GM18519 (cell line): ENCODE measurements around the gene AVEN.
"Not testable (repeated sequence)": the region's sequence is repeated elsewhere in the genome, so short reads cannot be mapped to it uniquely, and the experiment has no call there.

Source experiments
- ATAC-seq: cut with Tn5 transposase; IDR thresholded peaks from one replicate; pipeline ENCODE4 v1.9.1; 2021; ENCODE audit warnings: mild to moderate bottlenecking, moderate library complexity; ENCODE audit not compliant: unreplicated experiment, low FRiP score

AVEN gene

DNA sequence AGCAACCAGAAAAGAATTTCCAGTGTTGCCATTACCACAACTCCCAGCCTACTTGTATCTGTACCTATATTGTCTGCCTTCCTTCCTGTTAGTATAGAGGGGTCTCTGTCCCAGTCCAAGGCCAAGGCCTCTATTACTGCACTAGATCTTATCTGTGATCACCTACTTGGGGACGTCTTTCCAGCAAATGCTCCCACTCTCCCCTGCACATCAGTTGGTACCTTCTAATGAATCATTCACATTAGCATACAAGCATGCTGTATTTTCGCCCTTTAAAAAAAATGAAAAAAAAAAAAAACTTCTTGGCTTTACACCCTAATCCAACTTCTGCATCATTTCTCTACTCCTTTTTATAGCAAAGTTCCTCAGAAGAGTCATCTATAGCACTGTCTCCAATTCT lies 4.8 kb upstream of the AVEN start:
- no peak for ATAC-seq

DNA sequence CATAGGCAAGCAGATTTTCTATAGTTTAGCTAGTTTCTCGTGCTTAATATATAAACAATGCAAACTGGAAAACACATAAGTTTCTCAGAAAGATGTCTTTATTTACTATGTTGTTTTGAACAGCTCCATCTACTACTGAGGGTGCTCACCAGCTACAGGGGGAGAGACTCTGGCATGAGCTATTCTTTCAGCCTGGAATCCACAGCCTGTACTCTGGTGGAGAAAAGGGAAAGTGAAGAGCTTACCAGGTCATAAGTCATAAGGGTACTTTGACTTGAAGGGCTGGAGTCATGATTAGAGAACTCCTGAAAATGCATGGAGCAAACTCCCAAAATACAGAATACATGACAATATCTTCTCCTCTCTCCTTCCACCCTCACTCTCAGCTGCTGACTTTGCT lies 4.4 kb upstream of the AVEN start:
- ATAC-seq = no peak

DNA sequence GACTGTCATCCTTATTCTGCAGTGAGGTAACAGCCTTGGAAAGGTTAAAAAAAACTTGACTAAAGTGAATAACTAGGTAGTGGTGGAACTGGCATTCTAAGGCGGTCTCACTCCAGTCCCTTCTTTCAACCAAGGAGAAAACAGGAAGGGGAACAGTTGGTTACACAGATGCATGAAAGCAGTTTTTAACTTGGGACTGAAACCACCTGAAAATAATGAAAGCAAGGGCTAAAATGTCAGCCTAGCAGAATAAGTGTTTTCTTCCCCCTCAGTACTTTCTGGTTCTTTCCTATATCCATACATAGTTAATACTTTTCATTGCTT lies 748 bp upstream of the AVEN start:
- ATAC-seq = no peak

DNA sequence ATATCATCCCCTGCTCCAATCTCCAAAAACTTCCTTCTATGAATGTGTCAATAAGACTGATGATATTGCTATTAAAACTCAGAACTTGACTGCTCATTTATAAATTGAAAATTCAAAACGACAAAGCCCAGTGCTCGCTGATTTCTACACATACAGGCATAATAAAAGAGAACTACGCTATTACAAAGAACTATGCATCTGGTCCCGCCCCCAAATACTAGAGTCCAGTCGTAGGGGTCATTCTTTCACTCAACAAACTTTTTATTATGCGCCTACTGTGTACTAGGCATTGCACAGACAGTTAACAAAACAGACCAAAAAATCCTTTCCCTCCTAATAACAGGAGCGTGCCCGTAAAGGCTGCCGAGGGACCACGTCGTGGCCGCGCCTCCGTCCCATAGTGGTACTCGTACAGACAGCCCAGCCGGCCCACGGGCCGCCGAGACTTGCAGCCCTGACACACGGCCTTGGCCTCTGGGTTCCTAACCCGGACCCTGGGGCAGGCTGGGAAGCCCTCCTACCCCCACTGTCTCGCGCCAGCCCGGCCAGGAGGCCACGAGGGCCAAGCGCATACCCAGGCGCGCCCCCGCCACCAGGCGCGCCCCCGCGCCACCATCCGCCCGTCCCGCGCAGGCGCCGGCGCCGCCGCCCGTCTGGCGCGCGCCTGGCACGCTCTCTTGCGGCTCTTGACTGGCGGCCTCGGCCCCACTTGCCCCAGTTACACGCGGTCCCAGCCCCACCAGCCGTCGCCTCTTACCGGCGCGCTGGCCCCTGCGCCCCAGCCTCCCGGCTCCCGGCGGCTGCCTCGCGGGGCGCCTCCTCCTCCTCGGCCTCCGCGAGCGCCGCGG lies 757 bp downstream of the AVEN start:
- peak; percentile 44 for ATAC-seq

DNA sequence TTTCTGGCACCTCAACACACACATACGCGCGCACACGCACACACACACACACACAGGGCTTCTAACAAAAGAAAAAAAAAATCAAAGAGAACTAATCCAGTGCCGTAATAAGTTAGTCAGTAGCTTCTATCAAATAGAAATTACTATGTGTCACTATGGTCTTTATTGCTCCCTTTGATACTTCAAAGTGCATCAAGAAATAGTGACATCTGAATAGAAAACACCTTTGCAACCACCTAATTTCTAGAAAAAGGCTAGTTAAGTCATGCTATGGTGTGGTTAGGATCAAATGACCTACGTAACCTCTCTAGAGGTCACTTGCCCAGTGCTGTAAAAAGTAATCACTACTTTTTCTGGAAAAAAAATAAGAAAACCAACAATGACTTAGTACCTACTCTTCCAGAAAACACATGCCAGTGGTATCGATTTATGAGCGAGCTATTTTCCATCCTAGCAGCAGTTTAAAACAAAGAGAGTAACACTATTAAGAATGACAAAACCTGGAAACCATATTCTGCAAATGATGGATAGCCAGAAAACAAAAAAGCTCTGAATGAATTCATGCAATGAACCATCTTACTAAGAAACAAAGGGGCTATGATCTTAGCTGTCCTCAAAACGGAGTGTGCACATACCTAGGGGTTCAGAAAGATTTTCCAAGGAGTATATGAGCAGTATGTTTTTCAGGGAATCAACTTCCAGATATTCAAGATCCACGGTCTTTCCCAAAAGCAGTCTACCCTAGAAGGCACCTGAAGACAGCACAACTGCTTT lies 6.8 kb downstream of the AVEN start:
- no peak for ATAC-seq

DNA sequence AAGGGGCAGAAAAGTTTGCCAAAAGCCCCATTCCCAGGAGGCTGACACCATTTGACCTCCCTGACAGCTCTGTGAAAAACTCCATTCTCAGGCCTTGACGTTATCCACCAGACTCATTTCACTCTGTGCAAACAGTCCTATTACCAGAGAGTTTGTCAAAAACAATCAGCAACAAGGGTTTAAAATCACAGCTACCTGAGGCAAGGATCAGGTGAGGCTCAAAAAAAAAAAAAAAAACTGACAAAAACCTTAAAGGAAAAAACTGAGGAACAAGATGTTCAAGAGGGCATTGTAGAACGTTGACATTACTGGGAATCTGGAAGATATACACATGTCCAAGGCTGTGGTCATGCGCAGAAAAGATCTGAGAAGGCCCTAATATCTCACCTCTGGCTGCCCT lies 11.4 kb downstream of the AVEN start:
- no peak for ATAC-seq

DNA sequence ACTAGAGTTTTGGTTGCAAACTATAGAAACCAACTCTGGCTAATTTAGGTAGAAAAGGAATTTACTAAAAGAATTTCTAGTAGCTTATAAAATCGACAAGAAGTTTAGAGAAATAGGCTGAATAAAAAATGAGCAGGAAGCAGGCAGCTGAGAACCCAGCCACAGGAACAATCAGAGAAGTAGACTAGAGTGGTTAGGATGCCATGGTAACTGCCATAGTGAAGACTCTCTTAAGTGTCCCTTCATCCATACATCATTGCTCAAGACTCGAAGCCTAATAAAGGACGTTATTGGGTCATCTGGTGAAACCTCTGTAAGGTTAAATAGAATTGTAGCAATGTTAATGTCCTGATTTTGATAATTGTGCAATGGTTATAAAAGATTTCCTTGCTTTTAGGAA lies 13.8 kb downstream of the AVEN start:
- no peak for ATAC-seq

DNA sequence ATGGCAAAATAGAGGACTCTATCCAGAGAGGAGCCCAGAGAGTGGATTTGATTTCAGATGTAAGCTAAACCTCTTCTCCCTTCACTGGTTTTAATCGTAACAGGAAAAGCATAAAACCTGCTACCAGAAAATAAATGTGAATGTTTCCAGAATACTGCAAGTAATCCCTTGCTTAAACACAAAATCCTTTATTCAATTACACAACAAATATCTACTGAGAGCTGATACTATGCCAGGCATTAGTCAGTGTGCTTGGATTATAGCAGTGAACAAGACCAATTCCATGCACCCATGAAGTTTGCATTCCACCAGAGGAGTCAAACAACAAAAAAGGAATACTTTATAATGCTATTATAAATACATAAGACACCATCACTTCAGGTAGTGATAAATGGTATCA lies 15.1 kb downstream of the AVEN start:
- ATAC-seq = no peak

DNA sequence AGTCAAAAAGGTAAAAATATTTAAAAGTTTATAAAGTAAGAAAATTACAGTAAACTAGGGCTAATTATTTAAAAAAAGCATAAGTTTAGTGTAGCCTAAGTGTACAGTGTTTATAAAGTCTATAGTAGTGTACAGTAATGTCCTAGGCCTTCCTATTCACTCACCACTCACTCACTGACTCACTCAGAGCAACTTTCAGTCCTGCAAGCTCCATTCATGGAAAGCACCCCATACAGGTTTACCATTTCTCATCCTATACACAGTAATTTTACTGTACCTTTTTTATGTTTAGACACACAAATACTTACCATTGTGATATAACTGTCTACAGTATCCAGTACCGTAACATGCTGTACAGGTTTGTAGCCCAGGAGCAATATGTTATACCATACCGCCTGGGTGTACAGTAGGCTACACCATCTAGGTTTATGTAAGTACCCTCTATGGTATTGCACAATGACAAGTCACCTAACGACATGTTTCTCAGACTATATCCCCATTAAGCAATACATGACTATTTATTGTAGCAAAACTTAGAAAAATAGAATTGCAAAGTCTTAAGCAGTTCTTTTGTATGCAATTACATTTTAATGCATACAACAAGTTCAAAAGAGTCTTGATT lies 19.5 kb downstream of the AVEN start:
- no peak for ATAC-seq

DNA sequence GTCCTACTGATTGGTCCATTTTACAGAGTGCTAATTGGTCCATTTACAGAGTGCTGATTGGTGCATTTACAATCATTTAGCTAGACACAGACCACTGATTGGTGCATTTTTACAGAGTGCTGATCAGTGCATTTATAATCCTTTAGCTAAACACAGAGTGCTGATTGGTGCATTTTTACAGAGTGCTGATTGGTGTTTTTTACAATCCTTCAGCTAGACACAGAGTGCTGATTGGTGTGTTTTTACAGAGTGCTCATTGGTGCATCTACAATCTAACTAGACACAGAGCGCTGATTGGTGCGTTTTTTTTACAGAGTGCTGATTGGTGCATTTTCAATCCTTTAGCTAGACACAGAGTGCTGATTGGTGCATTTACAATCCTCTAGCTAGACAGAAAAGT lies 20.3 kb downstream of the AVEN start:
- ATAC-seq = not testable (repeated sequence)

DNA sequence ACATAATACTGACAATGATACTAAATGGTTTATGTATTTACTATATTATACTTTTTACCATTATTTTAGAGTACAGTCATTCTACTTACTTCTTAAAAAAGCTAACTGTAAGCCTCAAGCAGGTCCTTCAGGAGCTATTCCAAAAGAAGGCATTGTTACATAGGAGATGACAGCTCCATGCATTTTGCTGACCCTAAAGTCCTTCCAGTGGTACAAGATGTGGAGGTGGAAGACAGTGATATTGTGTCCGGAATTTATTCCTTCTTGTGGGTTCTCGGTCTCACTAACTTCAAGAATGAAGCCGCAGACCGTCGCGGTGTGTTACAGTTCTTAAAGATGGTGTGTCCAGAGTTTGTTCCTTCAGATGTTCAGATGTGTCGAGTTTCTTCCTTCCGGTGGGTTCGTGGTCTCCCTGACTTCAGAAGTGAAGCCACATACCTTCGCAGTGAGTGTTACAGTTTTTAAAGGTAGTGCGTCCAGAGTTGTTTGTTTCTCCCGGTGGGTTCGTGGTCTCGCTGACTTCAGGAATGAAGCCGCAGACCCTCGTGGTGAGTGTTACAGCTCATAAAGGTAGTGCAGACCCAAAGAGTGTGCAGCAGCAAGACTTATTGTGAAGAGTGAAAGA lies 20.9 kb downstream of the AVEN start:
- ATAC-seq = no peak

DNA sequence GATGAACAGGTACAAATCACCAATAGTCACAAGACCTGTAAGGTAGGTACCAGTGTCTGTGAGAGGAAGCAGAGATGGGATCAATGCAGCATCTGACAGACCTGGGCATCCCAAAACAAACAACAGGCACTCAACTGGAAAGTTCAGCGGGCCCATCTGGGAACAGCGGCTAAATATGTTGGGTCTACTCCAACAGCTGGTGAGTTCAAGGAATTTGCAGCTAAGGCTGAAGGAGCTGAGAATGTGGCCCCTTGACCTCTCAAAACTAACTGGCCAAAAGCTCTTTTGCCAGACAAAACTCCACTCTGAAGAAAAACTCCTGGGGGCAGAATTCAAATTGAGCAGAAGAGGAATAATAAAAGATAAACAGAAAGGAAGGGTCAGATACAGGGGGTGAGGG lies 24.4 kb downstream of the AVEN start:
- ATAC-seq = no peak

DNA sequence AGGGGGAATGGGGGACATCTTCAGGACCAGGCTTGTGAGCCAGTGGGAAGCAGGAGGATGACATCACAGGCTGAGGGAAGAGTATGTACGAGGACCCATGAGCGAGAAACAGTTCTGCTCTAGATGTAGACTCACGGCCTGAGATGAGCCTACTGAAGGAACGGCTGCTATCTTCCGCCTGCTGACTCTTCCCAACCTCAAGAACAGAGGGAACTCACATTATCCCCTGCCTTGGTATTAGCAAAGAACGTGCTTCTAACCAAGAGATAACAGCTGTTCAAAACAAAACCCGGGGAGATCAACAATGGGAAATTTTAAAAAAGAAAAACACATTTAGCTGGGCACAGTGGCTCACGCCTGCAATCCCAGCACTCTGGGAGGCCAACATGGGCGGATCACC lies 25.3 kb downstream of the AVEN start:
- ATAC-seq = no peak

DNA sequence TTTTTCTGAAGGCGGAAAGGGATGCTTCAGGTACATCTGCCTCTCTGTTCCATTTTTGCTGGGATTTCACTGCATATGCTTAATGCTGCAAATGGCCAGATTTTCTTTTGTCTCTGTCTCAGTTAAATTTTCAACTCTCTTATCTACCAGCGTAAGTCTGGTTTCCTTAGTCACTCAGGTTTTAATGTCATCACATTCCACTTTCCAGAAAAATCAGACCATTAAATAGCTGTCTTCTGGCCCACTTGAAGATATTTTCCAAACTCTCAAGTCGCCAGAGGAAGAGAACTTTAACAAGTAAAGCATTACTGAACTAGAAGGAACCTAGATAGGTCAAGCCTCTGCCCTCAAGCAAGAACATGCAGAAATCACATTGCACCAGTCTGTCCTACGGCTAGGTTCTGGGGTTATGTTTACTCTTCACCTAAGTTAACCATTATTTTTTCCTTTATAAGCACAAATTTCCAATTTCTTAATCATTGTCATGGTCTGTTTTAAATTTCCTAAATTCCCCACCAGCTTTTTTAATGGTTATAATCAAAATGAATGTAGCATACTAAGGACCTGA lies 26.5 kb downstream of the AVEN start:
- no peak for ATAC-seq

DNA sequence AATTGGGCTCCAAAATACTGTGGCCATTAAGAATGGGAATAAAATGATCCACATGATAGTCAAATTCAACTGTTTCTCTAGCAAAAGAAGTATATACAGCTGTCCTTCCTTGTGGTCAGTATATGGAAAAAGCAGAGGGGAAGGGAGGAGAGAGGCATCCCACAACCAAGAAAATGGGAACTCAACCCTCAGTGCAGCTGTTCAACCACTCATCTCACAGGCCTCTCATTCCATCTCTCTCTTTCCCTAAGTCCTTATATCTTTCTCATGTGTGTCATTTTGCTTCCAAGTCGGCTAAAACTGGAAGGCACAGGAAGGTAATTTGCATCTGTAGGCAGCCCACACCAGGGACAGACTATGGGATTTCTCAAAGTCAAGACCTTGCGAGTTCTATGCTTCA lies 27.5 kb downstream of the AVEN start:
- no peak for ATAC-seq

DNA sequence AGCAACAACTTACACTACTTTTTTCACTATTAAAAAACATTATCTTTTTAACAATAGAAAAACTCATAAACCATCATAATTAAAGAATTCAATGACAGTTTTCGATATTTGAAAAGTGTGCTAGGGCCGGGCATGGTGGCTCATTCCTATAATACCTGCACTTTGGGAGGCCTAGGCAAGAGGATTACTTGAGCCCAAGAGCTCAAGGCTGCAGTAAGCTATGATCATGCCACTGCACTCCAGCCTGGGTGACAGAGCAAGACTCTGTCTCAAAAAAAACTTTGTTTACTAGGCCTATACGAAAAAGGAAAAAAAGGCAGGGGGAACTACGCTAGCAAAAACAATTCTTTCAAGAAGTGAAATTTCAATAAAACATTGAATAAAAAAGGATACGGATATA lies 28.1 kb downstream of the AVEN start:
- ATAC-seq = no peak

DNA sequence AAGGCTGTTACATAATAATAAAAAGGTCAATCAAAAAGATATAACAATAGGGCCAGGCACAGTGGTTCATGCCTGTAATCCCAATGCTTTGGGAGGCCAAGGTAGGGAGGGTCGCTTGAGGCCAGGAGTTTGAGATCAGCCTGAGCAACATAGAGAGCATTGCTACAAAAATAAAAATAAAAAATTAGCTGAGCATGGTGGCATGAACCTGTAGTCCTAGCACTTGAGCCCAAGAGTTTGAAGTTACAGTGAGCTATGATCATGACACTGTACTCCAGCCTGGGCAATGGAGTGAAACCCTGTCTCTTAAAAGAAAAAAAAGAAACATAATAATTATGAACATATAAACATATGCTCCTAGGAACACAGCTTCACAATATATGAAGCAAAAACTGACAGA lies 29.3 kb downstream of the AVEN start:
- no peak for ATAC-seq

DNA sequence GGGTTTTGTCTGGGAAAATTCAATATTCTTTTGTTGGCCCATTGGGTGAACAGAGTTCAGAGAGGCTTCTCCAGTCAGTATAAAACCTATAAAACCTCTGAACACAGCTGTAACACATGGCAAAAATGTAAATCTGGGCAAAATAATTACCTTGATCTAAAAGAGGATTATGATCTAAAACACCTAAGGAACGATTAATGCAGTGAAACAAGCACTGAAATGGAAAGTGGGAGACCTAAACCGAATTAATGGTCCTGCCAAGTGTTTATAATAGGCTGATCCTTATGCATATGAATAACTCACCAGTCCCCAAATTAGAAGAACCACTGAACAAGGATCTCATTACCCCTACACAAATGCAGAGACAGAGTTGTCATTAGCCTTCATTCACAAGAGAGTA lies 32.6 kb downstream of the AVEN start:
- ATAC-seq = no peak

DNA sequence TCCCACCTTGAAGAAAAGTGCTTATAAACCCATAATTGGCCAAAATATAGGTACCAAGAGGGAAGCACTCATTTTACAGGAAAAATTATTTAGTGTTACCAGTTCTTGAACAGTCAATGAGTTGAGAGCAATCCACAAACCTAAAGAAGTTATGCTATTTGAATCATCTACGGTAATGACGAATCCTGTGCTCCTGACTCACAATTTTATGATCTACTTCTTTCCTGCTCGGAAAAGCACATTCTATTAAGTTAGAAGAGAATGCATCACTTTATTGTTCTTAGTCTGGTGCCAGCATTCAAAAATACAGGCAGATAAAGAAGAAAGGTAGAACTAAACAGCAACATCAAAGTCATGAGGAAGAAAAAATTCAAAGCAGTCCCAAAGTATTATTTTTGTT lies 37.5 kb downstream of the AVEN start:
- ATAC-seq = no peak

DNA sequence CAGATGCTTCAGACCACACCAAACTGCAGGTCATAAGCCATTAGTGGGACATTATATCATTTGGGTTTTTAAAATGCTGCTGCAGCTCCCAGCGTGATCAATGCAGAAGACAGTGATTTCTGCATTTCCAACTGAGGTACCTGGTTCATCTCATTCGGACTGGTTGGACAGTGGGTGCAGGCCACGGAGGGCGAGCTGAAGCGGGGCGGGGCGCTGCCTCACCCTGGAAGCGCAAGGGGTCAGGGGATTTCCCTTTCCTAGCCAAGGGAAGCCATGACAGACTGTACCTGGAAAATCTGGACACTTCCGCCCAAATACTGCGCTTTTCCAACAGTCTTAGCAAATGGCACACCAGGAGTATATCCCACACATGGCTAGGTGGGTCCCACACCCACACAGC lies 43.3 kb downstream of the AVEN start:
- ATAC-seq = not testable (repeated sequence)

DNA sequence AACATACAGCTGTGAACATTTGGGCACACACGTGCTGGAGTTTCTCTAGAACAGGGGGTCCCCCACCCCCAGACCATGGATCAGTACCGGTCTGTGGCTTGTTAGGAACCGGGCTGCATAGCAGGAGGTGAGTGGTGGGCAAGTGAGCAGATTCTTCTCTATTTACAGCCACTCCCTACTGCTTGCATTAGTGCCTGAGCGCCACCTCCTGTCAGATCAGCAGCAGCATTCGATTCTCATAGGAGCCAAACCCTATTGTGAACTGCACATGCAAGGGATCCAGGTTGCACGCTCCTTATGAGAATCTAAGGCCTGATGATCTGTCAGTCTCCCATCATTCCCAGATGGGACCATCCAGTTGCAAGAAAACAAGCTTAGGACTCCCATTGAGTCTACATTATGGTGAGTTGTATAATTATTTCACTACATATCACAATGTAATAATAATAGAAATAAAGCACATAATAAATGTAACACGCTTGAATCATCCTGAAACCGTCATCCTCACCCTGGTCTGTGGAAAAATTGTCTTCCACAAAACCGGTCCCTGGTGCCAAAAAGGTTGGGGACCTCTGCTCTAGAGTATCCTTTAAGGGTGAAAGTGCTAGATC lies 44.9 kb downstream of the AVEN start:
- ATAC-seq = no peak
